ENCODE measurements around the gene DYNLRB2.

DYNLRB2 gene

GRCh38 chr16:80554033-80554432 lies 13.2 kb downstream of the DYNLRB2 start:
- DNase-seq: no peak

- DNase-seq: no peak
Measured at GRCh38 chr16:80556481-80556880, 15.7 kb downstream of the DYNLRB2 start.

- DNase-seq: no peak
Measured at GRCh38 chr16:80557037-80557436, 16.2 kb downstream of the DYNLRB2 start.

- DNase-seq: no peak
Measured at GRCh38 chr16:80559369-80559768, 18.6 kb downstream of the DYNLRB2 start.

GRCh38 chr16:80563066-80563465 lies 22.3 kb downstream of the DYNLRB2 start:
- DNase-seq: no peak

GRCh38 chr16:80564394-80564793 lies 23.6 kb downstream of the DYNLRB2 start:
- no peak for DNase-seq

GRCh38 chr16:80569440-80570105 lies 28.8 kb downstream of the DYNLRB2 start:
- DNase-seq: no peak

- DNase-seq: no peak
Measured at GRCh38 chr16:80570106-80570478, 29.3 kb downstream of the DYNLRB2 start.

- no peak for DNase-seq
Measured at GRCh38 chr16:80573700-80574120, 32.9 kb downstream of the DYNLRB2 start.

GRCh38 chr16:80576343-80576912 lies 35.6 kb downstream of the DYNLRB2 start:
- DNase-seq: no peak

GRCh38 chr16:80577485-80578280 lies 36.9 kb downstream of the DYNLRB2 start:
- DNase-seq: no peak

- no peak for DNase-seq
Measured at GRCh38 chr16:80580109-80580832, 39.5 kb downstream of the DYNLRB2 start.

- DNase-seq: no peak
Measured at GRCh38 chr16:80583466-80583865, 42.7 kb downstream of the DYNLRB2 start.

GRCh38 chr16:80585764-80586163 lies 45.0 kb downstream of the DYNLRB2 start:
- no peak for DNase-seq

- DNase-seq: no peak
Measured at GRCh38 chr16:80586476-80586875, 45.7 kb downstream of the DYNLRB2 start.

- no peak for DNase-seq
Measured at GRCh38 chr16:80587071-80587470, 46.3 kb downstream of the DYNLRB2 start.

- no peak for DNase-seq
Measured at GRCh38 chr16:80591071-80591915, 50.5 kb downstream of the DYNLRB2 start.

GRCh38 chr16:80592273-80592672 lies 51.5 kb downstream of the DYNLRB2 start:
- DNase-seq: no peak

- no peak for DNase-seq
Measured at GRCh38 chr16:80594756-80595155, 54.0 kb downstream of the DYNLRB2 start.

GRCh38 chr16:80596507-80597207 lies 55.9 kb downstream of the DYNLRB2 start:
- no peak for DNase-seq

- DNase-seq: no peak
Measured at GRCh38 chr16:80599466-80599865, 58.7 kb downstream of the DYNLRB2 start.

Measured in right forelimb (tissue), 1 donor.